ENCODE data around the gene SMARCA5.

SMARCA5 gene

DNA sequence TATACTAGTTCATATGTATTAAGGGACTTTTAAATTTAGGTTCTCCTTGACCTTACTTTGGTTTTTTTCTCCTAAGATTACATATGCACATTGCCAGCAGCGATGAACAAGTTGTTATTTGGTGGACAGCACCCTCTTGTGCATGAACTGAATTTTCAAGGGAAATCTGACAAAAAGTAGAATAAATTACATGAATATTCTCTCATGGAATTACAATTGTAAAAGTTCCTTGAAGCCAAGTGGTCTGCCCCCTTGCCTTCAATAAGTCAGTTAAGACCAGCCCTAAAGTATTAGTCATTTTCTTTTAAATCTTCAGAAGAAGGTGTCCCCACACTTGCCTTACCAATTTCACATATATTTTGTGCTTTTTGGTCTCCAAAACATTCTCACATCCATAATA lies 30.7 kb upstream of the SMARCA5 start:
- H3K9me3 ChIP-seq (ENCODE audit: control insufficient read depth, low read length), result no peaks in the 10 kb centered on the region
- no peaks in the 10 kb centered on the region for H3K4me1 ChIP-seq
- no peak overlapping the region for H3K4me2 ChIP-seq (ENCODE audit: low read length)
- H3K9ac ChIP-seq, result no peak overlapping the region
- no peak overlapping the region for H2AFZ ChIP-seq
- no peak overlapping the region for H3K27ac ChIP-seq
- H3K36me3 ChIP-seq (ENCODE audit: control insufficient read depth, insufficient read depth, low read length), result no peaks in the 10 kb centered on the region
- no peak overlapping the region for H3K4me3 ChIP-seq (ENCODE audit: low read depth, low read length)
- H3K79me2 ChIP-seq, result no peaks in the 10 kb centered on the region
- no peaks in the 10 kb centered on the region for H3K27me3 ChIP-seq (ENCODE audit: control insufficient read depth, insufficient read depth, low read length)
- peak; percentile 44 for TF ChIP-seq CTCF (IDR thresholded peaks at IDR 0.05)

- Histone ChIP-seq H3K27me3 (ENCODE audit: control insufficient read depth, insufficient read depth, low read length) (no peaks in the 10 kb centered on the region), H3K9ac (no peak overlapping the region), H3K4me2 (ENCODE audit: low read length) (no peak overlapping the region), H3K4me3 (ENCODE audit: low read depth, low read length) (no peak overlapping the region), H2AFZ (no peak overlapping the region), H3K36me3 (ENCODE audit: control insufficient read depth, insufficient read depth, low read length) (no peaks in the 10 kb centered on the region), H3K27ac (no peak overlapping the region), H3K79me2 (no peaks in the 10 kb centered on the region), H3K4me1 (no peaks in the 10 kb centered on the region), H3K9me3 (ENCODE audit: control insufficient read depth, low read length) (no peaks in the 10 kb centered on the region)
- no peak for TF ChIP-seq CTCF (IDR thresholded peaks at IDR 0.05)
Measured at GRCh38 chr4:143486314-143486713, 27.2 kb upstream of the SMARCA5 start.

GRCh38 chr4:143488687-143489086 lies 24.8 kb upstream of the SMARCA5 start:
- no peak overlapping the region for H3K4me2 ChIP-seq (ENCODE audit: low read length)
- H3K9ac ChIP-seq, result no peak overlapping the region
- no peaks in the 10 kb centered on the region for H3K36me3 ChIP-seq (ENCODE audit: control insufficient read depth, insufficient read depth, low read length)
- no peak for TF ChIP-seq CTCF (IDR thresholded peaks at IDR 0.05)
- H3K4me3 ChIP-seq (ENCODE audit: low read depth, low read length), result no peak overlapping the region
- no peak overlapping the region for H3K27ac ChIP-seq
- H3K79me2 ChIP-seq, result no peaks in the 10 kb centered on the region
- no peaks in the 10 kb centered on the region for H3K27me3 ChIP-seq (ENCODE audit: control insufficient read depth, insufficient read depth, low read length)
- H2AFZ ChIP-seq, result no peak overlapping the region
- no peaks in the 10 kb centered on the region for H3K9me3 ChIP-seq (ENCODE audit: control insufficient read depth, low read length)
- H3K4me1 ChIP-seq, result no peaks in the 10 kb centered on the region

- no peak for TF ChIP-seq CTCF (IDR thresholded peaks at IDR 0.05)
- H3K9me3 ChIP-seq (ENCODE audit: control insufficient read depth, low read length), result no peaks in the 10 kb centered on the region
- no peak overlapping the region for H2AFZ ChIP-seq
- H3K36me3 ChIP-seq (ENCODE audit: control insufficient read depth, insufficient read depth, low read length), result no peaks in the 10 kb centered on the region
- no peaks in the 10 kb centered on the region for H3K4me1 ChIP-seq
- H3K79me2 ChIP-seq, result no peaks in the 10 kb centered on the region
- H3K4me2 ChIP-seq (ENCODE audit: low read length), result no peak overlapping the region
- no peak overlapping the region for H3K9ac ChIP-seq
- no peak overlapping the region for H3K4me3 ChIP-seq (ENCODE audit: low read depth, low read length)
- H3K27ac ChIP-seq, result no peak overlapping the region
- no peaks in the 10 kb centered on the region for H3K27me3 ChIP-seq (ENCODE audit: control insufficient read depth, insufficient read depth, low read length)
Measured at GRCh38 chr4:143489106-143489505, 24.4 kb upstream of the SMARCA5 start.

- no peaks in the 10 kb centered on the region for H3K36me3 ChIP-seq (ENCODE audit: control insufficient read depth, insufficient read depth, low read length)
- H3K4me3 ChIP-seq (ENCODE audit: low read depth, low read length), result no peak overlapping the region
- H3K4me2 ChIP-seq (ENCODE audit: low read length), result no peak overlapping the region
- no peaks in the 10 kb centered on the region for H3K9me3 ChIP-seq (ENCODE audit: control insufficient read depth, low read length)
- no peaks in the 10 kb centered on the region for H3K27me3 ChIP-seq (ENCODE audit: control insufficient read depth, insufficient read depth, low read length)
- H3K79me2 ChIP-seq, result no peaks in the 10 kb centered on the region
- no peak overlapping the region for H3K27ac ChIP-seq
- no peak for TF ChIP-seq CTCF (IDR thresholded peaks at IDR 0.05)
- H3K9ac ChIP-seq, result no peak overlapping the region
- no peak overlapping the region for H2AFZ ChIP-seq
- H3K4me1 ChIP-seq, result no peaks in the 10 kb centered on the region
Measured at GRCh38 chr4:143498021-143498420, 15.5 kb upstream of the SMARCA5 start.

Data from parathyroid adenoma (tissue), 2 donors.